Measurements from ENCODE around the gene CPNE9. TPM values are rescaled to one million over a fixed set of nuclear protein-coding genes. Genes with fewer than 3 reads are reported as not detected.

Gene CPNE9
- total and polyA plus RNA-seq, 2 of the 13 experiments (the other 11 are each of a cell fraction or from before 2014, with no cell fraction given): 0.20 TPM; not detected in 1

GRCh38 chr3:9749296-9749644 lies 45.6 kb downstream of the CPNE9 start (continued):
- no peak for TF ChIP-seq KLF12 (CRISPR knock-in tag; IDR thresholded peaks at IDR 0.05; ENCODE audit: borderline replicate concordance)
- TF ChIP-seq ZC3H13 (CRISPR knock-in tag; IDR thresholded peaks at IDR 0.05): no peak
- 0 out of 2 replicates have a peak, but pooled peaks have one; percentile 39 for TF ChIP-seq ZBTB42 (CRISPR knock-in tag; IDR thresholded peaks at IDR 0.05)
- no peak for TF ChIP-seq REXO4 (CRISPR knock-in tag; IDR thresholded peaks at IDR 0.05; ENCODE audit: borderline replicate concordance)
- TF ChIP-seq ZFP1 (CRISPR knock-in tag; IDR thresholded peaks at IDR 0.05): no peak
- TF ChIP-seq CREB3 (CRISPR knock-in tag; IDR thresholded peaks at IDR 0.05): no peak
- TF ChIP-seq MYPOP (CRISPR knock-in tag; IDR thresholded peaks at IDR 0.05): no peak
- 0 out of 2 replicates have a peak, but pooled peaks have one; percentile 63 for TF ChIP-seq ZNF142 (CRISPR knock-in tag; IDR thresholded peaks at IDR 0.05)
- TF ChIP-seq STAG1 (CRISPR knock-in tag; IDR thresholded peaks at IDR 0.05): no peak
- no peak for TF ChIP-seq JUND (CRISPR knock-in tag; IDR thresholded peaks at IDR 0.05)
- TF ChIP-seq ZNF513 (CRISPR knock-in tag; conservative IDR thresholded peaks at IDR 0.05): 0 out of 2 replicates have a peak, but pooled peaks have one; percentile 64
- TF ChIP-seq NRL (CRISPR knock-in tag; IDR thresholded peaks at IDR 0.05; ENCODE audit: borderline replicate concordance): 0 out of 2 replicates have a peak, but pooled peaks have one; percentile 40
- TF ChIP-seq HOMEZ (CRISPR knock-in tag; IDR thresholded peaks at IDR 0.05; ENCODE audit: low read depth): 0 out of 2 replicates have a peak, but pooled peaks have one; percentile 2
- TF ChIP-seq HDAC2 (CRISPR knock-in tag; IDR thresholded peaks at IDR 0.05): peak; percentile 4; the same call in 1 of the 2 replicates
- TF ChIP-seq ZNF251 (CRISPR knock-in tag; IDR thresholded peaks at IDR 0.05): 0 out of 2 replicates have a peak, but pooled peaks have one; percentile 39
- no peak for TF ChIP-seq PRMT3 (CRISPR knock-in tag; IDR thresholded peaks at IDR 0.05; ENCODE audit: borderline replicate concordance, low read depth)
- TF ChIP-seq CENPBD1 (CRISPR knock-in tag; IDR thresholded peaks at IDR 0.05; ENCODE audit: borderline replicate concordance, low read depth): 0 out of 2 replicates have a peak, but pooled peaks have one; percentile 52
- TF ChIP-seq ZNF605 (CRISPR knock-in tag; IDR thresholded peaks at IDR 0.05): peak; percentile 49; the same call in 1 of the 2 replicates

Measured in HepG2 (cell line).